Mucosa of descending colon (tissue), 3 donors: ENCODE measurements around the gene MAP3K3. TPM values are rescaled to one million over a fixed set of nuclear protein-coding genes. Genes with fewer than 3 reads are reported as not detected.

Source experiments
- ATAC-seq: fragments of 200-7000 bp; cut with Tn5 transposase; one replicate; pipeline ENCODE4 v1.9.1; 2020; ENCODE audit warnings: mild to moderate bottlenecking, moderate library complexity
- DNase-seq, 3 donors: peaks; one replicate each; pipeline ENCODE4 v3.0.0-alpha.2; 2020
- H3K36me3 ChIP-seq: fragments of 200-600 bp; one replicate; pipeline ENCODE4 v1.8.0; 2021; ENCODE audit warnings: low read depth, mild to moderate bottlenecking
- H3K4me1 ChIP-seq: fragments of 200-600 bp; one replicate; pipeline ENCODE4 v1.8.0; 2021; ENCODE audit warnings: low read depth, mild to moderate bottlenecking
- H3K4me3 ChIP-seq: fragments of 200-600 bp; one replicate; pipeline ENCODE4 v1.8.0; 2021; ENCODE audit warnings: mild to moderate bottlenecking
- H3K9me3 ChIP-seq: fragments of 200-600 bp; one replicate; pipeline ENCODE4 v1.8.0; 2021; ENCODE audit warnings: mild to moderate bottlenecking
- CTCF ChIP-seq: fragments of 200-600 bp; IDR thresholded peaks from one replicate; pipeline ENCODE4 v1.8.0; 2022; ENCODE audit warnings: antibody characterized with exemption, mild to moderate bottlenecking
- intact Hi-C, 2 donors: fragments of 100-400 bp; cut with DNase I in 1 of 2; cut with micrococcal nuclease in 1 of 2; formaldehyde crosslinking; loops; one replicate each; pipeline versions ENCODE4 v1.11.0 to v1.11.1; 2022; cut with DNase I, micrococcal nuclease
- total RNA-seq, 3 donors: library from RNA; stranded (reverse); fragmentation: NEBNext Ultra II Directional in 2 of 3; extraction: Animal tissue kit (Norgen Biotek cat#: 25700) in 2 of 3; gene quantifications; one replicate each; pipeline versions ENCODE4 v1.2.1 to v1.2.4, GENCODE V29; 2021 to 2023
- donor health status: DM: no; HTN: no; CAD: no; lungs with moderate emphysema.
- donor health status: DM: no; HTN: no; CAD: no.
- donor health status: DM: no; HTN: yes; CAD: no.

The MAP3K3 gene
- total RNA-seq, 3 donors from 2014 or later = 13.0 to 54.7 (median 18.5) TPM

- no peak for ATAC-seq
- TF ChIP-seq CTCF = no peak
- intact Hi-C loops = no loop called here
- H3K36me3 ChIP-seq = no peaks in the 10 kb centered on the region
- no peak overlapping the region for H3K4me3 ChIP-seq
- peaks cover 14% of the 10 kb centered on the region for H3K4me1 ChIP-seq
- no peak for DNase-seq
- no peaks in the 10 kb centered on the region for H3K9me3 ChIP-seq
Observed at GRCh38 chr17:63703029-63703428, 80.8 kb downstream of the MAP3K3 start.

- DNase-seq (no peak), ATAC-seq (no peak)
- Histone ChIP-seq H3K9me3 (no peaks in the 10 kb centered on the region), H3K36me3 (no peaks in the 10 kb centered on the region), H3K4me3 (no peak overlapping the region), H3K4me1 (peaks cover 7% of the 10 kb centered on the region)
- intact Hi-C loops = no loop called here
- TF ChIP-seq CTCF = no peak
Observed at GRCh38 chr17:63703556-63704258, 81.5 kb downstream of the MAP3K3 start.

- DNase-seq = no peak
- peaks cover 2% of the 10 kb centered on the region for H3K4me1 ChIP-seq
- TF ChIP-seq CTCF = no peak
- no peaks in the 10 kb centered on the region for H3K36me3 ChIP-seq
- no peak overlapping the region for H3K4me3 ChIP-seq
- ATAC-seq = no peak
- H3K9me3 ChIP-seq = no peaks in the 10 kb centered on the region
- intact Hi-C loops = no loop called here
Observed at GRCh38 chr17:63704259-63704576, 82.0 kb downstream of the MAP3K3 start.

GRCh38 chr17:63704836-63705235, 82.6 kb downstream of the MAP3K3 start:
- H3K4me1 ChIP-seq = no peaks in the 10 kb centered on the region
- DNase-seq = no peak
- intact Hi-C loops = no loop called here
- no peak overlapping the region for H3K4me3 ChIP-seq
- H3K9me3 ChIP-seq = no peaks in the 10 kb centered on the region
- TF ChIP-seq CTCF = no peak
- no peaks in the 10 kb centered on the region for H3K36me3 ChIP-seq
- no peak for ATAC-seq

GRCh38 chr17:63705657-63706056, 83.4 kb downstream of the MAP3K3 start:
- no peaks in the 10 kb centered on the region for H3K9me3 ChIP-seq

More at GRCh38 chr17:63705657-63706056, 83.4 kb downstream of the MAP3K3 start:
- intact Hi-C loops = no loop called here
- ATAC-seq = no peak
- no peak for TF ChIP-seq CTCF
- H3K4me1 ChIP-seq = no peaks in the 10 kb centered on the region
- no peaks in the 10 kb centered on the region for H3K36me3 ChIP-seq
- H3K4me3 ChIP-seq = no peak overlapping the region
- no peak for DNase-seq
